ENCODE measurements around the gene SUPT4H1.

Gene SUPT4H1

DNA sequence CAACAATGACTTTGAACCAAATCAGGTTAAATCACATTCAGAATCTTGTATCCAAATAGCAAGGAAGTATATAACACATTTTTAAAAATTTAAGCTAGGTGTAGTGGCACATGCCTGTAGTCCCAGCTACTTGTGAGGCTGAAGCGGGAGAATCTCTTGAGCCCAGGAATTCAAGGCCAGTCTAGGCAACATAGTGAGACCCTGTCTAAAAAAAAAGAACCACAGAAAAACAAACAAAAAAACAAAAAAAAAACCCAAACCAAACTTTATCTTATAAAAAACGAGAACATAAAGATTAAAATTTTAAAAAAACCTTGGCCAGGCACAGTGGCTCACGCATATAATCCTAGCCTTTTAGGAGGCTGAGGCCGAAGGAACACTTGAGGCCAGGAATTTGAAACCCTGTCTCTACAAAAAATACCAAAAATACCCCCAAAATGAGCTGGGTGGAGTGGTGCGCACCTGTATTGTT, 11.6 kb downstream of the SUPT4H1 start:
- H3K27me3 ChIP-seq (ENCODE audit: control insufficient read depth, insufficient read depth, low read length) = no peaks in the 10 kb centered on the region
- no peak overlapping the region for H3K27ac ChIP-seq (ENCODE audit: low read length)
- WGBS (ENCODE audit: insufficient coverage, insufficient read length) = 100% methylated on average over 1 of the region's 5 CpGs
- H3K36me3 ChIP-seq (ENCODE audit: control insufficient read depth, insufficient read depth, low read length) = 0 out of 2 replicates have a peak, but pooled peaks cover 5% of the 10 kb centered on the region
- H3K4me1 ChIP-seq (ENCODE audit: control insufficient read depth, insufficient read depth, low read length) = peaks cover 14% of the 10 kb centered on the region
- no peak overlapping the region for H3K4me3 ChIP-seq (ENCODE audit: low read length)
- no peaks in the 10 kb centered on the region for H3K9me3 ChIP-seq (ENCODE audit: control insufficient read depth, insufficient read depth, low read length)
- no peak for DNase-seq (ENCODE audit: low read depth, low spot score)

DNA sequence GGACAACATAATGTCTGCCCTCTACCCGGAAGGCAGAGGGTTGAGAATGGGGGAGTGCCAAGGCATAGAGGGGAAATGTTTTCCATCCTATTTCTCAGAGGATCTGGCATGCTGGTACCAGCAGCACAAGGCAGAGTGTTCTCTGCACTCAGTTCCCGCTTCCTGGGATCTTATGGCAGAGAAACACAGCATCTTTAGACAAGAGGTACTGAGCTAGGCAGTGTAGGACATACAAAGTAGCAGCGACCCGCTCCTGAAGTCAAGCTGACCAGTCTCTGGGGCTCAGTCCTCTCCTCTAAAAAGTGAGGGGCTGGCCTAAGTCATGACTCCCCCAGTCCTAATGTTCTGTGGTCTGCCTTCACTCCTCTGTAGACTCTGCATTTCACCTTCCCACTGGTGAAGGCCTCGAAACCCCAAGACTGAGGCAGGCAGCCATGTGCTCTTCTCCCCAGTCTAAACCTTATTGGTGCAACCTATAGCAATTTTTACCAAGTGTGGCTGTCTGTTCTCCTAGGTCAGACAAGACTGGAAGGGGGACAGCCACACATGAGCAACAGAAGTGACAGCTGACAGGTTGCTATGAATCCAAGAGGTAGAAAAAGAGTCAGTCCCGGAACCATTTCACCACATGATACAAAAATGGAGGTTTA, 12.1 kb downstream of the SUPT4H1 start:
- Histone ChIP-seq H3K4me1 (ENCODE audit: control insufficient read depth, insufficient read depth, low read length) (peaks cover 14% of the 10 kb centered on the region), H3K4me3 (ENCODE audit: low read length) (no peak overlapping the region), H3K27ac (ENCODE audit: low read length) (no peak overlapping the region), H3K27me3 (ENCODE audit: control insufficient read depth, insufficient read depth, low read length) (no peaks in the 10 kb centered on the region), H3K36me3 (ENCODE audit: control insufficient read depth, insufficient read depth, low read length) (0 out of 2 replicates have a peak, but pooled peaks cover 3% of the 10 kb centered on the region), H3K9me3 (ENCODE audit: control insufficient read depth, insufficient read depth, low read length) (no peaks in the 10 kb centered on the region)
- no peak for DNase-seq (ENCODE audit: low read depth, low spot score)
- no CpG with 5 or more reads among the region's 6 CpGs for WGBS (ENCODE audit: insufficient coverage, insufficient read length)

DNA sequence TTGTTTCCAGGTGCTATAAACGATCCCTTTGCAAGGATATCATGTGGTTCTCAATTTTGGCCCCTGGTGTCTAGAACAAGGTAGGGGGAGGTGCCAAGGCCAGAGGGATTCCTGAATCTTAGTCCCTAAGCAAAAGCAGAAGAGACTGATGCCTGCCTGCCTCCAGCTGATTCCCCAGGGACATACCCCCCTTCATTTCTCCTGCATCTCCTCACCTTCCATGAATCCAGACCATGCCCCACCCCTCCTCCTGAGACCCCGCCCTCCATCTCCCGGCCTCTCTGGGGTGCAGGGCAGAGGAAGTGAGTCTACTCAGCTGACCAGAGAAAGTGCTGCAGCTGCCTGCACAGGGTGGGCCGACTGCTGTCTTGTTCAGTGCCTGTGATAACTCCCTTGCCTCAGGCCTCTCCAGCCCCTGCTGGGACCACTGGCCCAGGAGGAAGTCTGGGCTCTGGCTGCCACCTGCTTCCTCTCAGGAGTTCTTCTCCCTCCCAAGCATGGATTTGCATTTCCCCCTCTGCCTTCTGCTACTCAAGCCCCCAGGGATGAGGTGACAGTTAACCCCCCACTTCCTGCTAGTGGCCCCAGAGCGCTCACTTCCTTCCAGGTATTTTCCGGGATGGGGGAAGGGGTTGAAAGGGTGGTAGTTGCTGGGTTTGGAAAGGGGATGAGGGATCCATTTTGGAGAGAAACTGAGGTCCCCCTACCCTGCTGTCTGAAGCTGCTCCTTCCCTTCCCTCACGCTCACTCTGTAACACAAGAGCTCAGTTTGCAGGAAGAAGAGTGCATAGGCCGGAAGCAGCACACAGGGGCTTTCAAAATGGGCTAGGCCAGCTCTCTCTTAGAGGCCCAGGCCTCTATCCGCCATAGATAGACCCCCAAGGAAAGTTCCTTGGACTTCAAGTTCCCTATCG, 12.9 kb downstream of the SUPT4H1 start:
- no peaks in the 10 kb centered on the region for H3K9me3 ChIP-seq (ENCODE audit: control insufficient read depth, insufficient read depth, low read length)
- no peak overlapping the region for H3K4me3 ChIP-seq (ENCODE audit: low read length)
- H3K27ac ChIP-seq (ENCODE audit: low read length) = no peak overlapping the region
- WGBS (ENCODE audit: insufficient coverage, insufficient read length) = no CpG with 5 or more reads among the region's 10 CpGs
- no peaks in the 10 kb centered on the region for H3K27me3 ChIP-seq (ENCODE audit: control insufficient read depth, insufficient read depth, low read length)
- DNase-seq (ENCODE audit: low read depth, low spot score) = no peak
- no peaks in the 10 kb centered on the region for H3K36me3 ChIP-seq (ENCODE audit: control insufficient read depth, insufficient read depth, low read length)
- H3K4me1 ChIP-seq (ENCODE audit: control insufficient read depth, insufficient read depth, low read length) = peaks cover 14% of the 10 kb centered on the region

DNA sequence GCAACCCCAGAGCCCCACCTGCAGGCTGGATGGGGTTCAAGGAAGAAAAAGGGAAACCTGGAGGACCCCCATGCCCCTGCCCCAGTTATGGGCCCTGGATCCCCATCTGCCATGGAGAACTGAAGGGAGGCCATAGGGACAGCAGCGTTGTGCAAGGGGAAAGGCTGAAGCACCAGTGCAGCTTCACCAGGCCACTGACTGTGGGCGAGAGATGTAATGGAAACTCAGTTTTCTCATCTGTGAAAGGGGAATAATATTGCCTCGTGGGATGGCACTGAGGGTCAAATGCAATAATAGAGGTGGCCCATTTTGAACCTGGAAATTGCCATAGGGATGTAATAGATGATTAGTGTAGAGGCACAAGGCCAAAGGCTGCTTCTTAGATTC, 13.6 kb downstream of the SUPT4H1 start:
- DNase-seq (ENCODE audit: low read depth, low spot score) = no peak
- H3K9me3 ChIP-seq (ENCODE audit: control insufficient read depth, insufficient read depth, low read length) = no peaks in the 10 kb centered on the region
- no peak overlapping the region for H3K4me3 ChIP-seq (ENCODE audit: low read length)
- no peaks in the 10 kb centered on the region for H3K27me3 ChIP-seq (ENCODE audit: control insufficient read depth, insufficient read depth, low read length)
- WGBS (ENCODE audit: insufficient coverage, insufficient read length) = no CpG with 5 or more reads among the region's 3 CpGs
- peaks cover 14% of the 10 kb centered on the region for H3K4me1 ChIP-seq (ENCODE audit: control insufficient read depth, insufficient read depth, low read length)
- no peaks in the 10 kb centered on the region for H3K36me3 ChIP-seq (ENCODE audit: control insufficient read depth, insufficient read depth, low read length)
- no peak overlapping the region for H3K27ac ChIP-seq (ENCODE audit: low read length)

DNA sequence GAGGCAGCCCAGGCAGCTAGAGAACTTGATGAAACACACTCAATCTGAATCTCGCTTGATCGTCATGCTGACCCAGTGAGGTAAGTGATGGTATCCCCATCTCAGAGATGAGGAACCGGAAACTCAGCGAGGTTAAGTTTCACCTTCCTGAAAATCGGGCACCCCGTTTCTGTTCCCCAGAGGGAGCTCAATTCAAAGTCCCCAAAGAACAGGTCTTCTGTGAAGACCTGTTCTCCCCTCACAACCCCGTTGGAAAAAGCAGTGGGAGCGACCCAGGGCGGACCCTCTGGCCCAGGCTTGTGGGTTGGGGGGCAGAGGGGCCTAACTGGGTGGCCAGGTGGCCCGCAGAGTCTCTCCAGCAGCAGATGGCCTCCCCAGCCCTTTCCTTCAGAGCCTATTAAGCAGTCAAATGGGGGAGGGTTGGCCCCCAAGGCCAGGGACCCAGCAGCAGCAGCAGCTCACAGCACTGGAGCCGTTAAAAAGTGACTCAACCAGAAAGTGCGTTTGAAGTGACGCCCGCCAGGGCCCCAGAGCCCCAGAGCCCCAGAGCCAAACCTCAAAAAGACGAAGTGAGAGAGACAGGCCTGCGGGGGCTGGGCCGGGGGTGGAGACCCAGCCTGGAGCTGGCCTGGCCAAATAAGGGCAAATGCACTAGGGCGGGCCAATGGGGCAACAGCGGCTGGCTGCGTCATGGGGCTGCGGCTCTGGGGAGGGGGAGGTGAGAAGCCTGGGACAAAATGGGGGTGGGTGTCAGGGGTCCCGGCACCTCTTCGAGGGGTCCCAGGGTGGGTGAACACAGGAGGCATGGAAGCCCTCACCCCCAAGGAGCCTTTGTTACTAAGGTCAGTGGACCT, 14.2 kb downstream of the SUPT4H1 start:
- Histone ChIP-seq H3K4me1 (ENCODE audit: control insufficient read depth, insufficient read depth, low read length) (peaks cover 14% of the 10 kb centered on the region), H3K4me3 (ENCODE audit: low read length) (no peak overlapping the region), H3K27ac (ENCODE audit: low read length) (no peak overlapping the region), H3K36me3 (ENCODE audit: control insufficient read depth, insufficient read depth, low read length) (no peaks in the 10 kb centered on the region), H3K27me3 (ENCODE audit: control insufficient read depth, insufficient read depth, low read length) (no peaks in the 10 kb centered on the region), H3K9me3 (ENCODE audit: control insufficient read depth, insufficient read depth, low read length) (no peaks in the 10 kb centered on the region)
- DNase-seq (ENCODE audit: low read depth, low spot score) = no peak
- no CpG with 5 or more reads among the region's 23 CpGs for WGBS (ENCODE audit: insufficient coverage, insufficient read length)

DNA sequence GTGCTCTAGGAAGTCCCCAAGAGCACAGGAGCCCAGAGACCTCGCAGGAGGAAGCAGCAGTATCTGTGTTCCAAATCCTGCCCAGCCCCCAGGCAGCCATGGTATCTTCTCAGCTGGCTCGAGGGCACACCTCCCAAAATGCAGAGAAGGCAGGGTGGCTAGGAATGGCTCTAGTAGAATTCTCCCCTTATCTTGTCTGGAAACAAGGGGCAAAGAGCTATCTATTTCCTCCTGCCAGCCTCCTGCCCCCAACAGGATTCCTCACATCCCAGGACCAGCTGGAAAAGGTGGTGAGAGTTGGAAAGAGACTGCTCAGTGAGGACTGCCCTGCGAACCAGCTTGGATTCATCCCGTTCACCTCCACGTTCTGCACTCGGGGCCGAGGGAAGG, 14.8 kb downstream of the SUPT4H1 start:
- no peak overlapping the region for H3K27ac ChIP-seq (ENCODE audit: low read length)
- H3K9me3 ChIP-seq (ENCODE audit: control insufficient read depth, insufficient read depth, low read length) = no peaks in the 10 kb centered on the region
- peaks cover 14% of the 10 kb centered on the region for H3K4me1 ChIP-seq (ENCODE audit: control insufficient read depth, insufficient read depth, low read length)
- no CpG with 5 or more reads among the region's 7 CpGs for WGBS (ENCODE audit: insufficient coverage, insufficient read length)
- DNase-seq (ENCODE audit: low read depth, low spot score) = no peak
- no peaks in the 10 kb centered on the region for H3K36me3 ChIP-seq (ENCODE audit: control insufficient read depth, insufficient read depth, low read length)
- no peaks in the 10 kb centered on the region for H3K27me3 ChIP-seq (ENCODE audit: control insufficient read depth, insufficient read depth, low read length)
- no peak overlapping the region for H3K4me3 ChIP-seq (ENCODE audit: low read length)

DNA sequence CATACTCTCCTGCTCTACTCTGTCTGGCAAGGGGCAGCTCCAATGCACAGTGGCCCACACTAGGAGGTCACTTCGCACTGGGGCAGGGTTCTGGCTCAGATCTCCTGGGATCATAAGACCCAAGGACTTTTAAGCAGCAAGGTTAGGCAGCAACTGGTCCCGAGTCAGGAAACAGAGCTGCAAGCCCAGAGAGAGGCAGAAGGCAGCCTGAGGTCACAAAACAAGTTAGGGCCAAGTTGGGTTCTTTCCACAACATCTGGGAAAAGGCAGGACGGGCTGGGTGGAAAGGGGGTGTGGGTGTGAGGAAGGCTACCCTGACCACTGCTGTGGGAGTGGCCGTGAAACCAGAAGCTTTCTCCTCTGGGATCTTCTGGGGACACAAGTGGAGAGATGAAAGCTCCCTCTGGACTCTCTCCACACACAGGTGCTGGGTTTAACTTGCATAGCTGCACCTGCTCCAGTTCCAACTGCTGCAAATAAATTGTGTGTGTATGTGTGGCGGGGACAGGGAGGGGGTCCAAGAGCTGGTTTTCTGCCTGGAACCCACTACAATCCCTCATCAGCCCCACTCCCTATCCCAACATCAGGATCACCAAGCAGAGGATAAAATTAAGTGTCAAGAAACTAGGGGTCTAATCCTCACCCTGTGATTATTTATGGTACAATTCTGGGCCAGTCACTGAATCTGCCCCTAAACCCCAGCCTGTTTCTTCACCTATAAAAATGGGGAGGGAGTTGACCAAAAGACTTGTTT, 15.4 kb downstream of the SUPT4H1 start:
- H3K27ac ChIP-seq (ENCODE audit: low read length) = no peak overlapping the region
- H3K9me3 ChIP-seq (ENCODE audit: control insufficient read depth, insufficient read depth, low read length) = no peaks in the 10 kb centered on the region
- no peaks in the 10 kb centered on the region for H3K27me3 ChIP-seq (ENCODE audit: control insufficient read depth, insufficient read depth, low read length)
- no peak for DNase-seq (ENCODE audit: low read depth, low spot score)
- no peak overlapping the region for H3K4me3 ChIP-seq (ENCODE audit: low read length)
- no peaks in the 10 kb centered on the region for H3K36me3 ChIP-seq (ENCODE audit: control insufficient read depth, insufficient read depth, low read length)
- WGBS (ENCODE audit: insufficient coverage, insufficient read length) = no CpG with 5 or more reads among the region's 5 CpGs
- peaks cover 15% of the 10 kb centered on the region for H3K4me1 ChIP-seq (ENCODE audit: control insufficient read depth, insufficient read depth, low read length)

DNA sequence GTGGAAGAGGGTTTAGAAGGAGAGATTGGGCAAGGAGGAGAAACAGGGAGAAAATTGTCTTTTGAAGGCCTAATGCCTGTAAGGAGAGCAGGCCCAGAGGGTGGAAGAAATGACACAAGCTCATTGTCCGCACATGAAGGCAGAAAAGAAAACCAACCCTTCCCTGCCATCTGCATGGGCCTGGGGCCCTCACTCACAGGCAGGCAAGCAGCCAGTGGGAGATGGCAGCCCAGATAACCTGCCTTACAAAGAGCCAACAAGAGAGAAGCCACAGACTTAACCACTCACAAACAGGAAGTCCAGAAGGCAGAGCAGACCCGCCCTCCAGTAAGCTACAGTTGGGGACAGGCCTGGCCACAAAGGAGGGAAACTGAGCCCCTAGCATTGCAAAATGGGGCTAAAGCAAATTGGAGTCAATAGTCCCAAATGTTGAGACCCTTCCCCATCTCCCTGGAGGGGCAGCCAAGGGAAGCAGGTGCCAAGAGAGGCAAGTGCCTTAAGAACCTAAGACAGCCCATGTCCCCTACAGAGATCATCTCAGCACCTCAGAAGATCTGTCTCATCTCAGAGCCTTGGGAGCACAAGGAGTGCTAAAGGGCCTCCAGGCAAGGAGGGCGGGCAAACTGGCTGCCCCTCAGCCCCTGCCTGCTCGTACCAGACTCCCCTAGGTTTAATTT, 16.1 kb downstream of the SUPT4H1 start:
- Histone ChIP-seq H3K27me3 (ENCODE audit: control insufficient read depth, insufficient read depth, low read length) (no peaks in the 10 kb centered on the region), H3K27ac (ENCODE audit: low read length) (no peak overlapping the region), H3K9me3 (ENCODE audit: control insufficient read depth, insufficient read depth, low read length) (no peaks in the 10 kb centered on the region), H3K4me1 (ENCODE audit: control insufficient read depth, insufficient read depth, low read length) (peaks cover 20% of the 10 kb centered on the region), H3K4me3 (ENCODE audit: low read length) (no peak overlapping the region), H3K36me3 (ENCODE audit: control insufficient read depth, insufficient read depth, low read length) (no peaks in the 10 kb centered on the region)
- no peak for DNase-seq (ENCODE audit: low read depth, low spot score)
- no CpG with 5 or more reads among the region's 4 CpGs for WGBS (ENCODE audit: insufficient coverage, insufficient read length)

DNA sequence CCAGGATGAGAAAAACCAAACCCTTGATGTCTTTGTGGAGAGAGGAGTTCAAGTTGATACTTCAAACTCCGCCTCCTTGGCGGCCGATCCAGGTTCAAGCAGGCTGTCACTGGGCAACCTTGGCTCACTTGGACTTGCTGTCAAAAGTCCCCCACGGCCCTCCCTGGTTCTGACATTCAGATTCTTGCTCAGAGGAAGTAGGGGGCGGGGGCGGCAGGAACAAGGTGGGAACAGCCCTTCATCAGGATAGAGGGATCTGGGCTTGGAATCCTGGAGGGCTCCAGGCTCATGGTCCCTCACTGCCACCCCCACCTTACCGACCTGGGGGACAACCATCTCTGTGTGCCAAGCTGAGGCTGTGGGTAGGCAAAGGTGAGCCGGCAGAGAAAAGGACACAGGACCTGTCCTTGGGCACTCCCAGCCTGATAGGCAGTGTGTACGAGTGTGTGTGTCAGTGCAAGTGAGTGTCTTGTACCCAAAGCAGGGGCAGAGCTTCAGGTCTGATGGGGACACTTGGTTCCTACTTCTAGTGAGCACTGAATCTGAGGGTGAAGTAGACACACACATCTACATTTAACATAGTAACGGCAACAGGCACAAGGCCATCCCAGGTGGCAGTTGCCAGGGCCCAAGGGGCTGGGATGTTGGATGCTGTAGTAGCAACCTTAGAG, 16.8 kb downstream of the SUPT4H1 start:
- Histone ChIP-seq H3K4me1 (ENCODE audit: control insufficient read depth, insufficient read depth, low read length) (peaks cover 24% of the 10 kb centered on the region), H3K27me3 (ENCODE audit: control insufficient read depth, insufficient read depth, low read length) (no peaks in the 10 kb centered on the region), H3K27ac (ENCODE audit: low read length) (no peak overlapping the region), H3K4me3 (ENCODE audit: low read length) (no peak overlapping the region), H3K36me3 (ENCODE audit: control insufficient read depth, insufficient read depth, low read length) (no peaks in the 10 kb centered on the region), H3K9me3 (ENCODE audit: control insufficient read depth, insufficient read depth, low read length) (no peaks in the 10 kb centered on the region)
- WGBS (ENCODE audit: insufficient coverage, insufficient read length) = no CpG with 5 or more reads among the region's 10 CpGs
- no peak for DNase-seq (ENCODE audit: low read depth, low spot score)
